ENCODE measurements around the gene SLC25A48.

The SLC25A48 gene

DNA sequence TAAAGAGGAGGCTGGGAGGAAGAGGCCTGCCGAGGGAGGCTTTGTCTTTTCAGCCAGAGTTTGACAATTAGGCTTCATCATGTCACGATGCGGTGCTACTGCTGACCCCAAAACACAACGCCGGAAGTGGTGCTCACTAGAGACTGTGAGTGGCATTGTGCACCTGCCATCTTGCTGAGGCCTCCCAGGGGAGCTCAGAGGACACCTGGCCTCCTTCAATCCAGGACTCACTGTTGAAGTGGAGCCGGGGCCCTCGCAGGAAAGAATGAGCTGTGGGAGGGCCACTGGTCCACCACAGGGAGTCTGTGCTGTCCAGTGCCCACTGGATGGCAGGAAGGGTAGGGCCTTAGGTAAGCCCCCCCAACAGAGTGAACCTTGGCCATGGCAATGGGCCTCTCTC lies 12.7 kb upstream of the SLC25A48 start:
- DNase-seq (ENCODE audit: insufficient read length, low spot score) (no peak), FAIRE-seq (no peak)
- TF ChIP-seq PAX5 (IDR thresholded peaks at IDR 0.05; ENCODE audit: insufficient read depth, low read length, severe bottlenecking) (no peak), POLR2AphosphoS5 (IDR thresholded peaks at IDR 0.05; ENCODE audit: low read depth, low read length) (no peak), SPI1 (IDR thresholded peaks at IDR 0.05; ENCODE audit: low read depth, low read length) (no peak), POLR2A (IDR thresholded peaks at IDR 0.05; ENCODE audit: low read depth, low read length) (no peak), TAF1 (IDR thresholded peaks at IDR 0.05; ENCODE audit: low read depth, low read length) (no peak), POU2F2 (IDR thresholded peaks at IDR 0.05; ENCODE audit: low read depth, low read length) (no peak)

DNA sequence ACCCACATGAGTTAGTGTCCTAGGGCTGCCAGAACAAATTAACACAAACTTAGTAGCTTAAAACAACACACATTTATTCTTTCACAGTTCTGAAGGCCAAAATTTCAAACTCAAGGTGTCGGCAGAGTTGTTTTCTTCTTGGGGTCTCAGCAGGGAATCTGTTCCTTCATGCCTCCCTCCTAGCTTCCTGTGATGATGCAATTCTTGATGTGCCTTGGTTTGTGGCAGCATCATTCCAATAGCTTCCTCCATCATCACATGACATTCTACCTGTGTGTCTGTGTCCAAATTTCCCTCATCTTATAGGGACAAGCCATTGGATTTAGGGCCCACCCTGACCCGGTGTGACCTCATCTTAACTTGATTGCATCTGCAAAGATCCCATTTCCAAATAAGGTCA lies 12.2 kb upstream of the SLC25A48 start:
- FAIRE-seq (no peak), DNase-seq (ENCODE audit: insufficient read length, low spot score) (no peak)
- TF ChIP-seq POU2F2 (IDR thresholded peaks at IDR 0.05; ENCODE audit: low read depth, low read length) (no peak), SPI1 (IDR thresholded peaks at IDR 0.05; ENCODE audit: low read depth, low read length) (no peak), TAF1 (IDR thresholded peaks at IDR 0.05; ENCODE audit: low read depth, low read length) (no peak), PAX5 (IDR thresholded peaks at IDR 0.05; ENCODE audit: insufficient read depth, low read length, severe bottlenecking) (no peak), POLR2AphosphoS5 (IDR thresholded peaks at IDR 0.05; ENCODE audit: low read depth, low read length) (no peak), POLR2A (IDR thresholded peaks at IDR 0.05; ENCODE audit: low read depth, low read length) (no peak)

DNA sequence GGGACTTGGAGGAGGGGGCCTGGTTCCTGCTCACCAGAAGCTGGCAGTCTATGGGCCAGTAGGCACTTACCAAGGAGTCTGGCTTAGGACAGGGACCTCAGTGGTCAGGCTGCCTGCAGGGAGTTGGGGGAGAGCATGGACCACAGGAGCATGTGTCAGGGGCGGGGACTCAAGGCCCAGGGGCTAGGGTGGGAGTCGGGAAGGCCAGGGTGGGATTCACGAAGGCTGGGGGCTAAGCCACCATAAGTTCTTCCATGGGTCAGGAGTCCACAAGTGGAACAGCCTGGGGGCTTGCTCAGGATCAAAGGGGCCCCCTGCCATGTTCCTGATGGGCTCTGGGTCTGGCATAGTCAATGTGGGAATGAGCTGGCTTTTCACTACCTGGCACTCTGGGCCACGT lies 11.5 kb upstream of the SLC25A48 start:
- no peak for DNase-seq (ENCODE audit: insufficient read length, low spot score)
- no peak for TF ChIP-seq POLR2AphosphoS5 (IDR thresholded peaks at IDR 0.05; ENCODE audit: low read depth, low read length)
- no peak for TF ChIP-seq POLR2A (IDR thresholded peaks at IDR 0.05; ENCODE audit: low read depth, low read length)
- no peak for TF ChIP-seq TAF1 (IDR thresholded peaks at IDR 0.05; ENCODE audit: low read depth, low read length)
- no peak for TF ChIP-seq POU2F2 (IDR thresholded peaks at IDR 0.05; ENCODE audit: low read depth, low read length)
- TF ChIP-seq PAX5 (IDR thresholded peaks at IDR 0.05; ENCODE audit: insufficient read depth, low read length, severe bottlenecking) = no peak
- TF ChIP-seq SPI1 (IDR thresholded peaks at IDR 0.05; ENCODE audit: low read depth, low read length) = no peak
- no peak for FAIRE-seq

DNA sequence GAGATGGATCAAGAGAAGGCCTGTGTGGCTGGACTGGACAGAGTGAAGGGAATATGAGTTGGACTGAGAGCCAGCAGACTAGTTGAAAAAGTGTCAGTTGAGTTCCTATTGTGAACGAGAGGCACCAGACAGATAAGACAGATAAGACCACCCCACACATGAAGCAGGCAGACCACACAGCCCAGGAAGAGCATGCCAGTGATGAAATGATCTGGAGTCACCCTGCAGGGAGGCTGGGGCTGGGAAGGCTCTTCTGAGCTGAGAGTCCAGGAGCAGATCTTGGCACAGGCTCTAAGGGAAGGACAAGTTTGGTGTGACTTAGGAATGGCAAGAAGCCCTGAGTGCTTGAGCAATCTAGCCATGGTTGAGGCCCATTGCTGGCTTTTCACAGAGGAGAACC lies 10.6 kb upstream of the SLC25A48 start:
- FAIRE-seq (no peak), DNase-seq (ENCODE audit: insufficient read length, low spot score) (no peak)
- TF ChIP-seq SPI1 (IDR thresholded peaks at IDR 0.05; ENCODE audit: low read depth, low read length) (no peak), POLR2A (IDR thresholded peaks at IDR 0.05; ENCODE audit: low read depth, low read length) (no peak), POU2F2 (IDR thresholded peaks at IDR 0.05; ENCODE audit: low read depth, low read length) (no peak), PAX5 (IDR thresholded peaks at IDR 0.05; ENCODE audit: insufficient read depth, low read length, severe bottlenecking) (no peak), TAF1 (IDR thresholded peaks at IDR 0.05; ENCODE audit: low read depth, low read length) (no peak), POLR2AphosphoS5 (IDR thresholded peaks at IDR 0.05; ENCODE audit: low read depth, low read length) (no peak)

DNA sequence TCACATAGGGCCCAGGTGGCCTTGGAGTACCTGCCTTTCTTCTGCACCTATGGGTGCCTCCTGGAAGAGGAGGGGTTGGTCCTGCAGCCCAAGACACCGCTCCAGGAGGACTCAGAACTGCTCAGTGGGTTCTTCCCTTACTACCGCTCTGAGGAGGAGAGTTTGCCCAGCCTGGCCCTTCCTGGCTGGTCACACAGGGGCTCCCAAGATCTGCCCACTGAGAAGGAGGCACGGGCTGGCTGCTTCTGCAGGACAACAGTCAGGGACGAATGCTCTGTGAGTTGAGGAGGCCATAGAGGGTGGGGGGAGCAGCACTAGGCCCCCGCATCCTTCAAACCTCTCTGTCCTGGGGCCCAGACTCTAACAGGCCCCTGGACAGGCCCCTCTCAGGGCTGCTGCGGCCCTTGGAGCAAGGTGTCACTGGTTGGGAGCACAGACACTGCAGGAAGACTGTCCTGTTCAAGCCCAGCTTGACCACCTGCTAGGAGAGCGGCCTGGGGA lies 9.9 kb upstream of the SLC25A48 start:
- FAIRE-seq = no peak

DNA sequence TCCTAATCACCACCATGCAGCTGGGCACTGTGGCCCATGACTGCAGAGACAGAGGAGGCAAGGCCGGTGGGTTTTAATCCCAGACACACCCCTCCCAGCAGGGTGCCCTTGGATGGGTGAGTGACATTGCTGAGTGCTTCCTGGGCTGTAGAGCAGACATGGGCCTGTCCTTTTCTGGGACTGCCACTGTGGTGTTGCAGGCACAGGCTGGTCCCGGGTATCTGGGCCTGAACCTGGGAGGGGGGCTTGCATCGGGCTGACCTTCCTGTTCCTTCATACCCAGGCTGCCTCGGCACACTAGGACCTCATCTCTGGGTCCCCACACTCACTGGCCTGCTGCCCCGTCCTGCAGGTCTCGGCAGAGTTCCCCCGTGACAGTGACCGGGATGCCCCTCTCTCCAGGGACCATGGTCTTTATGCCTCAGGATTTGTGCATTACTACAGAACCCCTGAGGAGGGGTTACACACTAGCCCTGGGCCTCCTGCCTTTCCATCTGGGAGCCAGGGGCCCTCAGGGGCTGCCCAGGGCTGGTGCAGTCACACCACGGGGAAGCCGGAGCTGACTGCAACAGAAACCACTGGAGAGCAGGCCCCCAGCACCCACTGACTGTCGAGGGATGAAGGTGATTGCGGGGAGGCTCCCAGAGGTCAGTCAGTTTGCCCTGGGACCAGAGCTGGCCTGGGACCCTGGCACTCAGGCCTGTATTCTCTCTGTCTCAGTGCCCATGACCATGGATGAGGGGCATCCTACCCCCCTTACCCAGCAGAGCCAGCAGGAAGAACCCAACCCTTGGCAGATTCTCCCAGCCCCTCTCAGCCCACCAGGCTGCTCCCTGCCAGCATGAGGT lies 8.9 kb upstream of the SLC25A48 start:
- DNase-seq (ENCODE audit: insufficient read length, low spot score) (no peak), FAIRE-seq (no peak)
- TF ChIP-seq TAF1 (IDR thresholded peaks at IDR 0.05; ENCODE audit: low read depth, low read length) (no peak), POLR2AphosphoS5 (IDR thresholded peaks at IDR 0.05; ENCODE audit: low read depth, low read length) (no peak), POU2F2 (IDR thresholded peaks at IDR 0.05; ENCODE audit: low read depth, low read length) (no peak), POLR2A (IDR thresholded peaks at IDR 0.05; ENCODE audit: low read depth, low read length) (no peak), SPI1 (IDR thresholded peaks at IDR 0.05; ENCODE audit: low read depth, low read length) (no peak), PAX5 (IDR thresholded peaks at IDR 0.05; ENCODE audit: insufficient read depth, low read length, severe bottlenecking) (no peak)

More for the DNA sequence above, 9.9 kb upstream of the SLC25A48 start:
- no peak for DNase-seq (ENCODE audit: insufficient read length, low spot score)
- TF ChIP-seq POLR2AphosphoS5 (IDR thresholded peaks at IDR 0.05; ENCODE audit: low read depth, low read length) (no peak), SPI1 (IDR thresholded peaks at IDR 0.05; ENCODE audit: low read depth, low read length) (no peak), PAX5 (IDR thresholded peaks at IDR 0.05; ENCODE audit: insufficient read depth, low read length, severe bottlenecking) (no peak), POLR2A (IDR thresholded peaks at IDR 0.05; ENCODE audit: low read depth, low read length) (no peak), POU2F2 (IDR thresholded peaks at IDR 0.05; ENCODE audit: low read depth, low read length) (no peak), TAF1 (IDR thresholded peaks at IDR 0.05; ENCODE audit: low read depth, low read length) (no peak)

DNA sequence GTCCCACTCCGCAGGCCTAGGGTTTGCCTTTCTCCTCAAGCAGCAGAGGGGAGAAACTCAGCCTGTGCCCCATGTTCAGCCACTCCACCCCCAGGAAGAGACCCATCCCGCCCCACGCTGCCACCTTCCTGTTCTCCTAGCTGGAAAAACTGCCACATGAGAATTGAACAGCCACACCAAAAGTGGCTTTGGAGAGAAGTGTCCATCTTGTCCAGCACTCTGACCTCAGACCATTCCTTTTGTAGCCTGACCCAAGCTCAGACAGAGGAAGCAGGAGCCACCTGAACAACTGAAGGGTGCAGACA lies 8.3 kb upstream of the SLC25A48 start:
- no peak for TF ChIP-seq POLR2A (IDR thresholded peaks at IDR 0.05; ENCODE audit: low read depth, low read length)
- no peak for TF ChIP-seq POU2F2 (IDR thresholded peaks at IDR 0.05; ENCODE audit: low read depth, low read length)
- DNase-seq (ENCODE audit: insufficient read length, low spot score) = no peak
- FAIRE-seq = no peak

DNA sequence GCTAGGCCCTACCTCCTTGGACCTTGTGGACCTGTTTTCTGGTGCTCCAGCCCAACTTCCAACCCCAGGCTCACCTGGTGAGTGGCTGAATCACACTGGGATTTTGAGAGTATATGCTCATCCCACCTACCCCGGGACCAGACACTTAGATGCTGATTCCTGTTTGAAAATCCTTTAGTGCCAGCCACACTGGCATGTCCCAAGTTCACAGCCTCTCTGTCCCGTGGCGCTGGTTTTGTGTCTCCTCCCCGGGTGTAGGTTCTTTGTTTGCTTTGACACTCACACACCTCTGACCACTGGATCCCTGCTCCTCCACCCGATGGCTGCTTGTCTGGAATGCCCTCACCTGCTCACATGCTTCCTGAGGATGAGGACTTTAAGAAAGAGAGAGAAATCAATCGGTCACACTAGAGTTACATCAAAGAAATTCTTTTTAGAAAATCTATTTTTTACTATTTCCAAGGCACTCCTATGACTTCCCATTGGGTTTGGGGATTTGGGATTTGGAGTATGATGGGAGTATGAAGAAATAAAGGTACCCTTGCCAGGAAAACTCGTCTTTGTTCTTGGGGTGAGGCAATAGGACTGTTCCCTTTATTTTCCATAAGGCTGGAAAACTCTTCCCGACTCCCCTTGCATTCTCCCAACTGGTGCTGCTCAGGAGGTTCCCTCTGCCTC lies 7.3 kb upstream of the SLC25A48 start:
- no peak for FAIRE-seq
- TF ChIP-seq POU2F2 (IDR thresholded peaks at IDR 0.05; ENCODE audit: low read depth, low read length) (no peak), POLR2A (IDR thresholded peaks at IDR 0.05; ENCODE audit: low read depth, low read length) (no peak), SPI1 (IDR thresholded peaks at IDR 0.05; ENCODE audit: low read depth, low read length) (no peak), PAX5 (IDR thresholded peaks at IDR 0.05; ENCODE audit: insufficient read depth, low read length, severe bottlenecking) (no peak)

DNA sequence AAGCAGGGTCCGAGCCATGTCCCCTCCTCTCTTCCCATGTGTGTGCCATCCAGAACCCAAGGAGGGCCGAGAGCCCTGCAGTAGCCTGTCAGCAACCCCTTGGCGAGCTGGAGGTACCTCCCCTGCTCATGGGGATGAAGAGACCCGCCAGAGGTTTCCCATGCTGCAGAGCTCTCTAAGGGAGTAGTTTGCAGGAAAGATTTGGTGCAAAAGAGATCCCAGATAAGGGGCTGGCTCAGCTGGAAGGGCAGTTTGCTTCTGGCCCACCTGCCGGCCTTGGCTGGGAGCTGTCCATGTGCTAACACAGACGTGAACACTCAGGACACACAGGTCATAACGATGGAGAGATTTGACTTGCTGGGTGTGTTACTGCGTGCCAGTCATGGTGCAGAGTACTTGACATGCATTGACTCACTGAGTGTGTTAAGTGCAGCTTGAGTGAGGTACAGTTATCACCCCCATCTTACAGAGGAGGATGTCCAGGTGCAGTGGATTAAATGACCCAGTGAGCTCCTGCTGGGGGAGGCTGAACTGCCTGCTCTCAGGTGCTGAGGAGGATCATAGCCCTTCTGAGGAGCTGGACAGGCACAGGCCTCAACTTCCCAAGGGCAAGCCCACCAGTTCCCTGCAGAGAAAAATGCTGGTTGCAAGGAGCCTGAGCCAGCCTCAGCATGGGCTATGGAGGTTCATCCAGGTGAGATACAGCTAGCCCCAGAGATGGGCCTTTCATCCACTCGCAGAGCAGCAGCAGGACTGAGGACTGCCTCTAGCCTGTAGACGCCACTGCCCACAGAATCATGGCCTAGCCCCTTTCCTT lies 6.3 kb upstream of the SLC25A48 start:
- no peak for TF ChIP-seq TAF1 (IDR thresholded peaks at IDR 0.05; ENCODE audit: low read depth, low read length)
- TF ChIP-seq PAX5 (IDR thresholded peaks at IDR 0.05; ENCODE audit: insufficient read depth, low read length, severe bottlenecking) = no peak
- TF ChIP-seq POU2F2 (IDR thresholded peaks at IDR 0.05; ENCODE audit: low read depth, low read length) = no peak
- no peak for TF ChIP-seq POLR2A (IDR thresholded peaks at IDR 0.05; ENCODE audit: low read depth, low read length)
- TF ChIP-seq POLR2AphosphoS5 (IDR thresholded peaks at IDR 0.05; ENCODE audit: low read depth, low read length) = no peak
- TF ChIP-seq SPI1 (IDR thresholded peaks at IDR 0.05; ENCODE audit: low read depth, low read length) = no peak
- DNase-seq (ENCODE audit: insufficient read length, low spot score) (no peak), FAIRE-seq (no peak)

More for the DNA sequence above, 7.3 kb upstream of the SLC25A48 start:
- DNase-seq (ENCODE audit: insufficient read length, low spot score) = no peak

All from GM12891 (cell line).